HG03378 (cell line): ENCODE data around the gene THBS2.
"Not testable (repeated sequence)": the region's sequence is repeated elsewhere in the genome, so short reads cannot be mapped to it uniquely, and the experiment has no call there.

Source experiments
- ATAC-seq: cut with Tn5 transposase; IDR thresholded peaks from one replicate; pipeline ENCODE4 v1.9.1; 2021; ENCODE audit warnings: mild to moderate bottlenecking, moderate library complexity; ENCODE audit not compliant: unreplicated experiment

The THBS2 gene

GRCh38 chr6:169273511-169273910, 19.9 kb upstream of the THBS2 start:
- ATAC-seq, result no peak

- ATAC-seq, result no peak
Measured at GRCh38 chr6:169271877-169272216, 18.2 kb upstream of the THBS2 start.

DNA sequence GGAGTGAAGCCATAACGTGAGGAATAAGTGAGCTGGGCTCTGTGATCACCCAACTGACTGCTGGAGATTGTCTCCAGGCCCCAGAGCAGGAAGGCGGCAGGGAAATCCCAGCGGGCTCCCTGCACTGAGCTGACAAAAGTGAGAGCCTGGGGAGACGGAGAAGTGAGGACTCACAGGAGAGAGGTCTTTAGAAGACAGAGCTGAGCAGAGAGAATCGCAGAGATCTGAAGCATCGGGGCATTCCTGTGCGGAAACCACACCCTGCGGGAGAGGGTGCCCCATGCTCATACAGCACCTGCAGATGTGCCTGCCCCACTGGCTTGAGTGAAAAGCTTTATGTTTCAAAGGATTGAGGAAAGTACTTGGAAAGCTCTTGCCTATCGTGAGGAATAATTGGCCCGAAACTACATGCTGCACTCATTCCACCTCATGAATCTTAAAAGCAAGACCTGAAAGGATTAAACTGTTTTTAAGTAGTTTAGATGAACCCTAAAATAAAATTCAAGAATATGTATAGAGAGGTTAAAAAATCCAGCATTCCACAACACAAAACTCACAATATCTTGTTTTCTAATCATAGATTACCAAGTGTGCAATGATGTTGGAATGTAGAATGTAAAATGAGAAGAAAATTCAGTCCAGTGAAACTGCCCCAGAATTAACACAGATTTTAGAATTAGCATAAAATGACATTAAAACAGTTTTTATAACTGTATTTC, 17.7 kb upstream of the THBS2 start:
- ATAC-seq, result no peak

- not testable (repeated sequence) for ATAC-seq
Measured at GRCh38 chr6:169270077-169270380, 16.4 kb upstream of the THBS2 start.

DNA sequence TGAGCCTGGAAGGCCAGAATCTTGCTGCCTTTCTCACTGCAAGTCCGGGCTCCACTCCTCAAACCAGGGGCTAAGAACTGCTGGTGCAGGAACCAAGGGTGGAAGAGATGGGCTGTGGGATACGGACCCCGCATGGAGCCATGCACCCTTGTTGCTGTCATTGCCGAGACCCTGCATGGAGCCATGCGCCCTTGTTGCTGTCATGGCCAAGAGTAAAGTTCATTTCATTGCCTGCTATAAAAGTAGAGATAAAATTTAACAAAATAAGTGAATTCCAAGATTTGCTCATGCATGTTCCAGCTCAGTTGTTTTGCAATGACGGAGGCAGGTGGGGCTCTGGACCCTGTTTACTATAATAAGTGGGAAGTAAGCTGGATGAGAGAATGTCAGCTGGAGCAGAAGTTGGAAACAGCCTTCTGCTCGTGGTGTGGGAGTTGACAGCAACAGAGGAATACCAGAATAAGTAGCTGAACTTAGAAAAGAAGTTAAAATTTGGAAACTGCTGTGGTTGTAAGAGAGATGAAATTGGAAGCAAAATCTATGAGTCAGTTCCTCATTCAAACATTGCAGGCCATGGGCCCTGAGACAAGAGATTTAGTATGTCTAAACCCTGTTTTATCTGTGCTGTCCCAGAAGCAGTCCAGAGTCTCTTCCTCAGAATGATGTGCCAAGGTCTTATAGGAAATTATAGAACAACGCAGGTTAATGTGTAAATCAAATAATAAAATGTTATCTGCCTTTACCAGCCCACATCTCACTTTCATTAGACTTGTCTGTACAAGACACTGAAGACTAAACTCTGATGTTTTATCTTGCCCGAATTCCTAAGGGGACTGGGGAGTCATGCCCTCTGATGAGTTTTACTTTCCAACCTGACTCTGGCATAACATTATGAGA, 15.8 kb upstream of the THBS2 start:
- ATAC-seq, result no peak

DNA sequence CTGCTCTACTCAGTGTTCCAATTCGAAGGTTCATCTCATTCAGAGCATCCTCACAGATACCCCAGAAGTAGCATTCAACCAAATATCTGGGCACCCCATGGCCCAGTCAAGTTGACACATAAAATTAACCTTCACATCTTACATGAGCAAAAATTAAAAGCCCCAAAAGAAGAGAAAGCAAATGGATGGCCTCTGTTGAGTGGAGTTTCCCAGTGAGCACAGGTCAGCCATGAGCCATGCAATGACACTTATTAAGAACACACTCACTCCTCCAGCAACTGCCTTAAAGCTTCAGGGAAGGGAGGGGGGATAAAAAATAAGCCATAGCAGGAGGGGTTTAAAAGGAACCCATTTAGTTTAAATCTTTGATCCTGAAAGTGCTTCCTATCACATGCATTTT, 14.6 kb upstream of the THBS2 start:
- no peak for ATAC-seq

DNA sequence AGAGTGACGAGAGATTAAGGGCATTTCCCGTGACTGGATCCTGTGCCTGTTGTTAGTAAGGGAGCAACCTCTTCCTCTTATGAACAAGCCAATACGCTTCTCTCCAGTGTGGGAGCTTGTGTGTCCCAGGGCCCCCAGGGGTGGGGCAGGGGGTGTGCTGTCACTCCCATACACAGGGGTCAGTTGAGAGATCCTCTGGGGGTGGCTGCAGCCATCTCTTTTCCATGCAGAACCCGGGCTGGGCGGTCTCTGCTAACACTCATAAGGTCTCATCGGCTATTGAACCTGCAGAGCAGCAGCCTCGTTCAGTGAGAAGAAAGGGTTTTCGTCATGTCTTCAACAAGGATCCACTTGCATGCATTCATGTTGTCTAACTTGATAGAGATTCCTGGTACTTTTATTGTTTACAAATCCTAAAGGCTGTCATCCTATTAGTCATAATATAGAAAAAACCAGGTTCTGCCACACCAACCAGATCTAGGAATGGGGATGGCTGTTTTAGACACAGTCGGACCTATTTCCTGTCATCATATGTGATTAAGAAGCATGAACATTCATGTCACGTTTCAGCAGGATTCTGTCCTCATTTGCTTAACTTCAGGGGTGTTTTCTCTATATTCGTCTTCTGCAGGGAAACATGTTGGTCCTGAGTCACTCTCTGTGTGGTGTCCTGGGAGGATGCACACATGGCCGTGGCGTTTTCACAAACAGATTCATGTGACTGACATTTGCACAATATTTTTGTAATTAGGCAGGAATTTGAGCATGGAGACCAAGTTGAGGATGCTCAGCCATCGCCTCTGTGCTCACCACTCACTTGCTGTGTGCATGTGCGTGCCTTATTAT, 13.3 kb upstream of the THBS2 start:
- no peak for ATAC-seq

GRCh38 chr6:169266261-169266660, 12.6 kb upstream of the THBS2 start:
- no peak for ATAC-seq

GRCh38 chr6:169265486-169266131, 12.0 kb upstream of the THBS2 start:
- no peak for ATAC-seq

- no peak for ATAC-seq
Measured at GRCh38 chr6:169263836-169264608, 10.4 kb upstream of the THBS2 start.

DNA sequence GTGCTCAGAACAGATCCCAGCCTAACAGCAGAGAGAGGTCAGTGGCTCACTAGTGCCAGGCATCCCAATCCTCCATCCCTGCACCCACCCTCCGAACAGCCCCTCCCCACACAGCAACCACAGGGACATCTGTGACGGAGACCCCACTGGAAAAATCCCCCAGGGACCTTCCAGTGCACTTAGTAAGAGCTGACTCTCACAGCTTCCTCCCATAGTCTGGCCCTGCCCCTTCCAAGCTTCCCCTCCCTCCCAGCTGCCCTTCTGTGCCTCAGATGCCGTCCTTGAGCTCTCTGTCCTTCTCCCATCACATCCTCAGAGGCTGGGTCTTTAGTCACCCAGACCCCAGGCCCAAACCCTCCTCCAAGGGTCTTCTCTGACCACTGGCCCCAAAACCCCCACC, 9.7 kb upstream of the THBS2 start:
- ATAC-seq, result no peak

DNA sequence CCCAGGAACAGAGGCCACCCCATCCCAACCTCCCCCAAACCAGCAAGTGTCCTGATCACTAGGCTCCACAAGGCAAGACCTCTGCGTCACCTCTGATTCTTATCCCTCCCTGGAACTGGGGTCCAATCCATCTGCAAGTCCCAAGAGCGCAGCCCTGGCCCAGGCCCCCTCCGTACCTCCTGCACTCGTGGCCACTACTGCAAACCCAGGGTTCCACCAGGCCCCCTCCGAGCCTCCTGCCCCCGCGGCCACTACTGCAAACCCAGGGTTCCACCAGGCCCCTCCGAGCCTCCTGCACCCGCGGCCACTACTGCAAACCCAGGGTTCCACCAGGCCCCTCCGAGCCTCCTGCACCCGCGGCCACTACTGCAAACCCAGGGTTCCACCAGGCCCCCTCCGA, 9.0 kb upstream of the THBS2 start:
- not testable (repeated sequence) for ATAC-seq

GRCh38 chr6:169256518-169256917, 2.9 kb upstream of the THBS2 start:
- ATAC-seq, result no peak

- no peak for ATAC-seq
Measured at GRCh38 chr6:169256061-169256460, 2.4 kb upstream of the THBS2 start.

- no peak for ATAC-seq
Measured at GRCh38 chr6:169255643-169256042, 2.0 kb upstream of the THBS2 start.

GRCh38 chr6:169254456-169255316, 1.0 kb upstream of the THBS2 start:
- no peak for ATAC-seq

DNA sequence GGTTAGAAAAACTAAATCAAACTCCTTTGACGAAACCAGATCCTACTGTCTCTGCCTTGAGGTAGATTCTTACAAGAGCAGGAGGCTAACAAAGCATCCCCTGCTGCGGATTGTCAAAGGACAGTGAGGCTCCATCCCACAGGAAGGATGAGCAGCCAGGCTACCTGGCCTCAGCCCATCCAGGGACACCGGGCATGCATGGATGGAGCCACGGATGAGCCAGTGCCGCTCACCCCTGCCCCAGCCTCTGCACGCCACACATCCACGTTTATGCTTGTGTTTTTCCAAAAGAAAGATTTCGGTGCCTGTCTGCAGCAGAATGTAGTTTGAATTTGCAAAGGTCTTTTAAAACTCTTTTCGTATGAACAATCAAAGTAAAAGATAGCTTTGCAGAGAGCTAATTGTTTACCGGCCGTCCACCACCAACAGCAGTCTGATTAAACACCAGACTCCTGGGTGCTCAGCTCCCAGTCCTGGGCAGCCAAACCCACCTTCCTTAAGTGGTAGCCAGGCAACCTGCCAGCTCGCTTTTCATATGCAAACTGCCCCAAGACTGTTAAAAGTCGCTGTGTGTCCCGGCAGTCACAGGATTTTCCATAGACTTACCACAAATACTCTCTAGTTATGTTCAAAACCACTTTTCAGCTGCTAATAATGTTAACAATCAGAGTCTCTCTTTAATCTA, 999 bp downstream of the THBS2 start:
- ATAC-seq, result no peak

DNA sequence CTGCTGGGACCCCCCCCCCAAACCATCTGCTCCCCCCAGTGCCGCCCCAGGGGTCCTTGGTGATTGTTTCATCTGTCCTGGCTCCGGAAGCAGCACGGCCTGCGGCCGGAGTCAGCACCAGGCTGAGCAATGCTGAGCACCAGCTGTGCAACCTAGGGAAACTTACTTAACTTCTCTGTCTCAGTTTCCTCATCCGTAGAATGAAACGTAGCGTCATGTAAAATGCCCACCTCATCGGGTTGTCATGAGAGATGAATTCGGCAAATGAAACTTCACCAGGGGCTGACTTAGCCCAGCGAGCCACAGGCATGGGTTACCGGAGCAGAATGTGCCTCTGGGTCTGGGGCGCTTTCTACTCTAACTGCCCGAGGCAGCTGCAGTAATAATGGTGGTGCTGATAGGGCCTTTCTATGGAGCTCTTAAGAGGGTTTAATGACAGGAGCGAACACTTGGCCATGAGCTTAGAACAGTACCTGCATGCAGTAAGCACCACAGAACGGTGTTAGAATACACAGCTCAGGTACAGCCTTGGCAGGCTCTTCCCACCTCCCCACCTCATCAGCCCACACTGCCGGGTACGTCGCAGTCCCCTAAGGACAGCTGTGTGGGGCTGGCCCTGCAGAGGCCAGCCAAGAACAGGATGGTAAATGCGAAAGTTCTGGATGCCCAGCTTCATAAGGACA, 1.7 kb downstream of the THBS2 start:
- ATAC-seq, result no peak
